Measurements from ENCODE around the gene MARF1. TPM values are rescaled to one million over a fixed set of nuclear protein-coding genes. Genes with fewer than 3 reads are reported as not detected.
"Not testable (repeated sequence)": the region's sequence is repeated elsewhere in the genome, so short reads cannot be mapped to it uniquely, and the experiment has no call there.

Gene MARF1
- polyA plus RNA-seq, 3 donors, result 5.7 to 39.9 (median 9.8) TPM

- Mint-ChIP-seq H3K36me3 (peaks cover 0 to 3% of the 10 kb centered on the region in 2 donors), H3K27me3 (ENCODE audit: low read depth in 3 of 3) (peaks cover 0 to 3% (median 0%) of the 10 kb centered on the region in 3 donors), H3K9me3 (peaks cover 0 to 6% (median 4%) of the 10 kb centered on the region in 7 donors), H3K4me1 (peaks cover 53% of the 10 kb centered on the region), H3K4me3 (peak overlapping the region; percentile 42 to 73), H3K27ac (peak overlapping the region; percentile 89 to 94 (median 93))
- Histone ChIP-seq H3K4me3 (replicated peaks in 1 of 3; ENCODE audit: low read depth in 2 of 3, low read length in 3 of 3) (peak overlapping the region in 1 of 3 experiments; percentile 31), H3K9me3 (replicated peaks in 1 of 2; ENCODE audit: control insufficient read depth in 1 of 2, insufficient read depth in 1 of 2, low read length in 2 of 2) (no peaks in the 10 kb centered on the region), H3K9ac (ENCODE audit: insufficient read depth, low read length, poor library complexity, severe bottlenecking) (peak overlapping the region; percentile 17), H3K27me3 (ENCODE audit: control insufficient read depth in 2 of 2, insufficient read depth in 2 of 2, low read length in 2 of 2) (no peaks in the 10 kb centered on the region), H2AFZ (ENCODE audit: insufficient read depth, low read depth, low read length, poor library complexity, severe bottlenecking) (peak overlapping the region; percentile 46), H3K4me2 (replicated peaks; ENCODE audit: extremely low read depth, low read length, poor library complexity, severe bottlenecking) (peak overlapping the region; percentile 50), H3K4me1 (ENCODE audit: control insufficient read depth in 1 of 2, insufficient read depth in 2 of 2, low read length in 2 of 2) (peaks cover 49 to 58% of the 10 kb centered on the region in 2 donors), H4K20me1 (ENCODE audit: insufficient read depth, low read length) (no peaks in the 10 kb centered on the region), H3K27ac (ENCODE audit: low read depth in 1 of 2, low read length in 2 of 2) (peak overlapping the region; percentile 36 to 74), H3K79me2 (ENCODE audit: insufficient read depth, low read length) (no peaks in the 10 kb centered on the region), H3K36me3 (replicated peaks in 1 of 2; ENCODE audit: control insufficient read depth in 1 of 2, insufficient read depth in 2 of 2, low read length in 2 of 2) (no peaks in the 10 kb centered on the region)
- DNase-seq, result peak in 1 of 3 donors; percentile 43
- WGBS (ENCODE audit: insufficient coverage), result 4% methylated on average over 5 of the region's 6 CpGs
- TF ChIP-seq, protein P1, sequence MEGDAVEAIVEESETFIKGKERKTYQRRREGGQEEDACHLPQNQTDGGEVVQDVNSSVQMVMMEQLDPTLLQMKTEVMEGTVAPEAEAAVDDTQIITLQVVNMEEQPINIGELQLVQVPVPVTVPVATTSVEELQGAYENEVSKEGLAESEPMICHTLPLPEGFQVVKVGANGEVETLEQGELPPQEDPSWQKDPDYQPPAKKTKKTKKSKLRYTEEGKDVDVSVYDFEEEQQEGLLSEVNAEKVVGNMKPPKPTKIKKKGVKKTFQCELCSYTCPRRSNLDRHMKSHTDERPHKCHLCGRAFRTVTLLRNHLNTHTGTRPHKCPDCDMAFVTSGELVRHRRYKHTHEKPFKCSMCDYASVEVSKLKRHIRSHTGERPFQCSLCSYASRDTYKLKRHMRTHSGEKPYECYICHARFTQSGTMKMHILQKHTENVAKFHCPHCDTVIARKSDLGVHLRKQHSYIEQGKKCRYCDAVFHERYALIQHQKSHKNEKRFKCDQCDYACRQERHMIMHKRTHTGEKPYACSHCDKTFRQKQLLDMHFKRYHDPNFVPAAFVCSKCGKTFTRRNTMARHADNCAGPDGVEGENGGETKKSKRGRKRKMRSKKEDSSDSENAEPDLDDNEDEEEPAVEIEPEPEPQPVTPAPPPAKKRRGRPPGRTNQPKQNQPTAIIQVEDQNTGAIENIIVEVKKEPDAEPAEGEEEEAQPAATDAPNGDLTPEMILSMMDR (IDR thresholded peaks at IDR 0.05), result no peak
- intact Hi-C loops (cut with micrococcal nuclease), result loop anchor here in 1 of 2 donors (5.0 kb wide), 1 partner anchor 34 kb away; no protein-coding TSS in a partner anchor
Observed at GRCh38 chr16:15571557-15571956, 71.4 kb downstream of the MARF1 start.

DNA sequence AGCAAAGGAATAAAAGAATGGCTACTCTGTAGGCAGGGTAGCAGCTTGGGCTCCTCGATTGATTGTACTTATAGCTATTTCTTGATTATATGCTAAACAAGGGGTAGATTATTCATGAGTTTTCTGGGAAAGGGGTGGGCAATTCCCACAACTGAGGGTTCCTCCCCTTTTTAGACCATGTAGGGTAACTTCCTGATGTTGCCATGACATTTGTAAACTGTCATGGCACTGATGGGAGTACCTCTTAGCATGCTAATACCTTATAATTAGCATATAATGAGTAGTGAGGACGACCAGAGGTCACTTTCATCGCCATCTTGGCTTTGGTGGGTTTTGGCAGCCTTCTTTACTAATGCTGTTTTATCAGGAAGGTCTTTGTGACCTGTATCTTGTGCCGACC lies 72.3 kb downstream of the MARF1 start:
- H3K27ac ChIP-seq (ENCODE audit: low read depth in 1 of 2, low read length in 2 of 2), result peak overlapping the region in 1 of 2 donors; percentile 74
- H3K36me3 Mint-ChIP-seq; H3K27me3 Mint-ChIP-seq (ENCODE audit: low read depth in 3 of 3); H3K9me3 Mint-ChIP-seq; H3K36me3 ChIP-seq (replicated peaks in 1 of 2; ENCODE audit: control insufficient read depth in 1 of 2, insufficient read depth in 2 of 2, low read length in 2 of 2); DNase-seq; H3K79me2 ChIP-seq (ENCODE audit: insufficient read depth, low read length); H3K4me3 Mint-ChIP-seq; H3K9ac ChIP-seq (ENCODE audit: insufficient read depth, low read length, poor library complexity, severe bottlenecking); H2AFZ ChIP-seq (ENCODE audit: insufficient read depth, low read depth, low read length, poor library complexity, severe bottlenecking); H3K4me3 ChIP-seq (replicated peaks in 1 of 3; ENCODE audit: low read depth in 2 of 3, low read length in 3 of 3); H4K20me1 ChIP-seq (ENCODE audit: insufficient read depth, low read length); H3K27me3 ChIP-seq (ENCODE audit: control insufficient read depth in 2 of 2, insufficient read depth in 2 of 2, low read length in 2 of 2); H3K4me2 ChIP-seq (replicated peaks; ENCODE audit: extremely low read depth, low read length, poor library complexity, severe bottlenecking); H3K9me3 ChIP-seq (replicated peaks in 1 of 2; ENCODE audit: control insufficient read depth in 1 of 2, insufficient read depth in 1 of 2, low read length in 2 of 2): not testable (repeated sequence)
- peaks cover 54% of the 10 kb centered on the region for H3K4me1 Mint-ChIP-seq
- intact Hi-C loops (cut with micrococcal nuclease), result loop anchor here in 1 of 2 donors (5.0 kb wide), 1 partner anchor 33 kb away; no protein-coding TSS in a partner anchor
- H3K27ac Mint-ChIP-seq, result peak overlapping the region in 4 of 7 donors; percentile 36 to 89 (median 78)
- WGBS (ENCODE audit: insufficient coverage), result no CpG with 5 or more reads among the region's 4 CpGs
- H3K4me1 ChIP-seq (ENCODE audit: control insufficient read depth in 1 of 2, insufficient read depth in 2 of 2, low read length in 2 of 2), result peaks cover 49 to 54% of the 10 kb centered on the region in 2 donors
